GM19193 (cell line): ENCODE measurements around the gene AK9.

Source experiments
- POLR2A ChIP-seq: IDR thresholded peaks from 4 replicates; pipeline ENCODE4 v1.6.1; 2011; ENCODE audit not compliant: insufficient read depth, insufficient read length; ENCODE audit errors: extremely low read depth

AK9 gene

GRCh38 chr6:109469591-109470189 is 221.3 kb downstream of the AK9 start:
- TF ChIP-seq POLR2A, result no peak

GRCh38 chr6:109467696-109468095 is 223.3 kb downstream of the AK9 start:
- TF ChIP-seq POLR2A, result no peak

- TF ChIP-seq POLR2A, result no peak
These were observed 224.6 kb downstream of the AK9 start for GRCh38 chr6:109466212-109466923.

GRCh38 chr6:109465772-109466171 is 225.2 kb downstream of the AK9 start:
- no peak for TF ChIP-seq POLR2A

GRCh38 chr6:109461733-109462526 is 229.1 kb downstream of the AK9 start:
- TF ChIP-seq POLR2A, result no peak

- no peak for TF ChIP-seq POLR2A
These were observed 230.7 kb downstream of the AK9 start for GRCh38 chr6:109460161-109460829.

- no peak for TF ChIP-seq POLR2A
These were observed 232.0 kb downstream of the AK9 start for GRCh38 chr6:109458774-109459531.

GRCh38 chr6:109457562-109457996 is 233.4 kb downstream of the AK9 start:
- TF ChIP-seq POLR2A, result no peak

- TF ChIP-seq POLR2A, result peak; percentile 25
These were observed 234.1 kb downstream of the AK9 start for GRCh38 chr6:109456710-109457561.

GRCh38 chr6:109456111-109456583 is 234.9 kb downstream of the AK9 start:
- TF ChIP-seq POLR2A, result no peak

- peak; percentile 72 for TF ChIP-seq POLR2A
These were observed 235.4 kb downstream of the AK9 start, which contains the start of gene MICAL1 for GRCh38 chr6:109455437-109456110. MICAL1 (minus strand) TSS chr6:109455772; CDS start chr6:109454196, 1,576 bp downstream.

GRCh38 chr6:109454496-109455436 is 236.2 kb downstream of the AK9 start:
- peak; percentile 77 for TF ChIP-seq POLR2A
